Activated CD8-positive, alpha-beta memory T cell treated with anti-CD3 and anti-CD28 coated beads for 48 hours (primary cell): ENCODE results near the gene TLR5.
A peak's percentile ranks its signal among the peaks of the same experiment; 100 is the strongest.
"Not testable (repeated sequence)": the region's sequence is repeated elsewhere in the genome, so short reads cannot be mapped to it uniquely, and the experiment has no call there.

Source experiments
- DNase-seq, 3 experiments: peaks; one replicate each; pipeline ENCODE4 v3.0.0-alpha.2; 2020; ENCODE audit warnings: low read depth in 2 of 3, low spot score in 2 of 3

TLR5 gene

GRCh38 chr1:223142795-223143536 lies at the start of gene TLR5:
Gene TLR5 (minus strand): TSS chr1:223143248. CDS start chr1:223113031, 30,217 bp downstream.
- DNase-seq: peak; percentile 71 to 78 (median 77)

GRCh38 chr1:223189903-223190724 lies 47.1 kb upstream of the TLR5 start:
- DNase-seq: peak; percentile 16 to 53 (median 46)

- DNase-seq: no peak
These were observed 46.5 kb upstream of the TLR5 start for GRCh38 chr1:223189525-223189902.

GRCh38 chr1:223188618-223189356 lies 45.7 kb upstream of the TLR5 start:
- DNase-seq: no peak

GRCh38 chr1:223186800-223187199 lies 43.8 kb upstream of the TLR5 start:
- no peak for DNase-seq

GRCh38 chr1:223183268-223183862 lies 40.3 kb upstream of the TLR5 start:
- no peak for DNase-seq

- DNase-seq: no peak
These were observed 37.8 kb upstream of the TLR5 start for GRCh38 chr1:223180731-223181321.

GRCh38 chr1:223179786-223180185 lies 36.7 kb upstream of the TLR5 start:
- no peak for DNase-seq

GRCh38 chr1:223179280-223179679 lies 36.2 kb upstream of the TLR5 start:
- DNase-seq: no peak

GRCh38 chr1:223177681-223178080 lies 34.6 kb upstream of the TLR5 start:
- no peak for DNase-seq

GRCh38 chr1:223176437-223176836 lies 33.4 kb upstream of the TLR5 start:
- DNase-seq: no peak

- DNase-seq: no peak
These were observed 32.6 kb upstream of the TLR5 start for GRCh38 chr1:223175633-223176032.

- DNase-seq: no peak
These were observed 32.0 kb upstream of the TLR5 start for GRCh38 chr1:223175032-223175431.

GRCh38 chr1:223169458-223169857 lies 26.4 kb upstream of the TLR5 start:
- DNase-seq: not testable (repeated sequence)

- DNase-seq: no peak
These were observed 18.3 kb upstream of the TLR5 start for GRCh38 chr1:223161321-223161720.

GRCh38 chr1:223156343-223156742 lies 13.3 kb upstream of the TLR5 start:
- DNase-seq: no peak

GRCh38 chr1:223155153-223155552 lies 12.1 kb upstream of the TLR5 start:
- DNase-seq: no peak

- DNase-seq: no peak
These were observed 10.4 kb upstream of the TLR5 start for GRCh38 chr1:223153177-223154119.

- no peak for DNase-seq
These were observed 9.4 kb upstream of the TLR5 start for GRCh38 chr1:223152399-223152798.

- no peak for DNase-seq
These were observed 7.4 kb upstream of the TLR5 start for GRCh38 chr1:223150443-223150842.
